HG03457 (cell line): Measurements from ENCODE around the gene ASPG.

Experiments
- ATAC-seq: cut with Tn5 transposase; IDR thresholded peaks from one replicate; pipeline ENCODE4 v1.9.1; 2021; ENCODE audit warnings: moderate number of reproducible peaks; ENCODE audit not compliant: unreplicated experiment

The ASPG gene

DNA sequence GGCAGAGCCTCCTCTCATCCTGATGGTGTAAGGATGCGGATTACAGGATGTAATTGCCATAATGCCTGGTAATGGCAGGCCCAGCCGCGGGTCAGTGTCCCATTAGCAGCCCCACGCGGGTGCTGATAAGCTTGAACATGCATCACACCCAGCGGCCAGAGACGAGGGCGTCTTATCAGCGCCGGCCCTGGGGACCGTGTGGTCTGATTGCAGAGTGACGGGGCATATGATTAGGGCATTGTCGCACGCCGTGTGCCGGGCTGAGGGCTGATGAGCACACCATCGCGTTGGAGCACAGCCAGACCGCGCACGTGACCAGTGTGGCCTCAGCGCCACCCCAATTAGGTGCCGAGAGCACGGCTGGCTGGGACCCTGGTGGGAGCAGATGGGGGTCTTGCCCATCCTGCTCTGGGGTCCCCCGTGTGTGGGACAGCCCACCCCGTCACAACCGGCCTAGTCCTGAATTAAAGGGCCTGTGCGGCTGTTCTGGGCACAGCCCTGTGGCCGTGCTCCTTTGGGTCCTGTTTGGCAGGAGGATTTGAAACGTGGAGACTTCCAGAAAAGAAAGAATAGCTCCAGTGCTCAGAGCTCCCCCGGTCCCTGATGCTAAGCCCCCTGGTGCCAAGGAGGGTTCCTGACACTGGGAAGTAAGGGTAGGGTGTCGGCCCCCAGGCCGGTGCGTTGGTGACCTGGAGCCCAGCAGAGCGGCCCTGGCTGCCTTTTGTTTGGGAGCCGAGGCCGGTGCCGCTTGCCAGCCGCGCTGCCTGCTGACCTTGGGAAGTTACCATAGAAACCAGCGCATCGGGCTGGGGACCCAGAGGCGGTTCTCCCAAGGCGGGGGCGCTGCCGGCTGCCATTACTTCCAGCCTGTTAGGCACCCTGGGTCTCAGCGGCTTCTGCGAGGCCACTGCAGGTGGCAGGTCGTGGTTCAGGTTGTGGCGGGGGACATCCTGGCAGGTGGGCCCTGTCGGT is 73.6 kb downstream of the ASPG start:
- ATAC-seq = no peak

GRCh38 chr14:104159990-104160389 is 74.5 kb downstream of the ASPG start:
- ATAC-seq = no peak

- no peak for ATAC-seq
Observed at GRCh38 chr14:104161602-104162367, 76.3 kb downstream of the ASPG start.

GRCh38 chr14:104162495-104162894 is 77.0 kb downstream of the ASPG start:
- no peak for ATAC-seq

DNA sequence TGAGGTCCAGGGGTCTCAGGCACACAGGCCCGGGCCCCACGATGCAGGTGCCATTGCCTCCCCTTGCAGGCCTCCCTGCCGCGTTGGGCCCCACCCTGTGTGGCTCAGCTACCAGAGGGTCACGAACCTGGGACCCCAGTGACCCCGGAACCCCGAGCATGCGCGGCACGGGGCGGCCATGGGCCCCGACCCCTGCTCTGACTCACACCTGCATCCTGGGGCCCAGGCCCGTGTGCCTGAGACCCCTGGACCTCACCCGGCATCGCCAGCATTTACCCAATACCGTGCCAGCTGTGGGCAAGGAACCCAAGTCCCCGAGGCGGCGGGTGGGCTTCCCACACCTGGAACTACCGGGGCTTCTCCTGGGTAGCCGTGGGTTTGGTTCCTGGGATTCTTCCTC is 78.0 kb downstream of the ASPG start:
- ATAC-seq = no peak

DNA sequence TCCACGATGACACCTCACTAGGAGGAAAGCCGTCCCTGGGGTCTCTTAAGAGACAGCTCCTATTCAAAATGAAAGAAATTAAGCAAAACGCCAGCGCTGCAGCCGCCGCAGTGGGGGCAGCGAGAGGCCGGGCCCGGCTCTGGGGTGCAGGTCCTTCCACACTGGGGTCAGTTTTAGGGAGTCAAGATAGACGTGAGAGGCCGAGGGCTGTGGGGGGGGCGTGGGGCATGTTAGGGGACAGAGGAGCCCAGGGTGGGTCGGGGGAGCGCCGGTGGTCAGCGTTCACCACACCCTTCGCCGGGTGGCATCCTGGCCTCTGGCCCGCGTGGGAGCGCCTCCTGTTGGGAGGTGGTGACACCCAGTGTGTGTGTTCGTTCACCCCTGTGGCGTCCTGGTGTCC is 78.5 kb downstream of the ASPG start:
- no peak for ATAC-seq

DNA sequence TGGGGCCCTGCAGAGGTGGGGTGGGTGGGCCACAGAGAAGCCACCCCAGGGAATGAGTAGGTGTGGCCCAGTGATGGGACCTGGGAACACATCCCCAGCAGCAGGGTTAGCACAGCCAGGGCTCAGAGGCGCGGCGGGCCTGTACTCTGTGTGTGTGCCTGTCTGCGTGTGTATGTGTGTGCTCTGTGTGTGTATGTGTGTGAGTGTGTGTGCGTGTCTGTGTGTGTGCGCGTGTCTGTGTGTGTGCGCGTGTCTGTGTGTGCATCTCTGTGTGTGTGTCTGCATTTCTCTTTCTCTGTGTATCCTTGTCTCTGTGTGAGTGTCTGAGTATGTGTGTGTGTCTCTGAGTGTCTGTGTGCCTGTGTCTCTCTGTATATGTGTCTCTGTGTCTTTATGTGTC is 79.0 kb downstream of the ASPG start:
- ATAC-seq = no peak
